GM19397 (cell line): ENCODE data around the gene MYBPC2.

Experiments used
- ATAC-seq: cut with Tn5 transposase; IDR thresholded peaks from one replicate; pipeline ENCODE4 v1.9.1; 2021; ENCODE audit warnings: mild to moderate bottlenecking, moderate library complexity; ENCODE audit not compliant: unreplicated experiment

MYBPC2 gene

DNA sequence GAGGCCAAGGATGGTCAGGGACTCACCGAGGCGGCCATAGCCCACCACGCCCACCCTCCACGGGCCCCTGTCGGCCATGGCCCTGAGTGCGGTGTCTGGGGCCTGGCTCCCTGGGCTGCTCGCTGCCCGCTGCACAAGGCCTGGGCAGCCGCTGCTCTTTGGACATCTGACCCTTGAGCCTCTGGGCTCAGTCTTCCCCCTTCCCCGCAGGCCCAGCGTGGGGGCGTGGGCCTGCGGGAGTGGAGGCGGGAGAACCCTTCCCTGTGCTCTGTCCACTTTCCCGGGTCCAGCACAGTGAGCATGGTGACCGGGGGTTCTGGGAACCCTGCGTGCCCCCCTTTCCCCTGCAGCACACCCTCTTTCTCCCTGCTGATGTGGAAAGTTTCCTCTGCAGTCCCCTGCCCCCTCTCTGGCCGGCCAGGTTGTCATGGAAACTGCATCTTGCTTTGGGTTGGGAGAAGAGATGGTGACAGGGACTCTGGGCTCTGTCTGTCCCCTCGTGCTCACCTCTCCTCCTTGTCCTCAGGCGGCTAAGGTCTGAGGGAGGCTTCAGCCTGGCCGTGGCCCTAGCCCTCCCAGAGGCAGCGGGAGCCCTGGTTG is 81.2 kb downstream of the MYBPC2 start, which contains the start of gene ASPDH:
Gene ASPDH, minus strand, starts transcription at position 168 of the 600 bp plus-strand sequence. Its CDS starts 90 bp downstream, at position 78.
- ATAC-seq, result no peak

DNA sequence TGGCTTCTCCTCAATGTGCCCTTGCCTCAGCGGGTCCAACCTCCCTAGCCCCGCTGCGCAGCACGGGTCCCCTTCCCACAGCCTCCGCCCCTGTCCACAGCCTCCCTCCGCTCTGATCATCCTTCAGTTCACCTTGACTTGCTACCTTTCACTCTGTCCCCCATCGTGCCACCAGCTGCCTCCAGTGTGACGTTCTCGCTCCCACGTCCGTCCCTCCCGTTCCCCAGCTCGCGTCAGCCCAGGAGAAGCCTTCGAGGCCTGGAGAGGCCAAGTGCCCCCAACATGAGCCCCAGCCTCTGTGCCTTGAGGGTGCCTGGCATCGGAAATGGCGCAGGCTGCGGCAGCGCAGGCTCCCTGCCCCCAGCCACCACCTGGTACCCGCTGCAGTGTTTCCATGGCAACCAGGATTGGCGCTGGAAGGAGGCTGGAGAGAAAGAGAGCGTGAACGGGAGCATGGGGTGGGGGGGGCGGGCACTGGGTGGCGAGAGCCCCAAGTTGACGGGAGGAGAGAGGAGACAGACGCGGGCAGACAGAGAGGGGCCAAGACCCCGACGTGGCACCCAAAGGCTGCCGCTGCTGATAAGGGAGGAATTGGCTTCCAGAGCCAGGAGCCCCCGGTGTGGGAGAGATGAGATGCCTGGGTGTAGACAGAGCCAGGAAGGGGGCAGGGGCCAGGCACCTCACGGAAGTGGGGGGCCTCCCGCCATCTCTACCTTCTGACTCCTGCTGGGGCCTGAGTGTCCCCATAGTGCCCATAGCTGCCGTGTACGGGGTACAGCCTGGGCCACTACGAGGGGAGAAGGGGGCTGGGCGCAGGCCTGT is 81.9 kb downstream of the MYBPC2 start:
- no peak for ATAC-seq

DNA sequence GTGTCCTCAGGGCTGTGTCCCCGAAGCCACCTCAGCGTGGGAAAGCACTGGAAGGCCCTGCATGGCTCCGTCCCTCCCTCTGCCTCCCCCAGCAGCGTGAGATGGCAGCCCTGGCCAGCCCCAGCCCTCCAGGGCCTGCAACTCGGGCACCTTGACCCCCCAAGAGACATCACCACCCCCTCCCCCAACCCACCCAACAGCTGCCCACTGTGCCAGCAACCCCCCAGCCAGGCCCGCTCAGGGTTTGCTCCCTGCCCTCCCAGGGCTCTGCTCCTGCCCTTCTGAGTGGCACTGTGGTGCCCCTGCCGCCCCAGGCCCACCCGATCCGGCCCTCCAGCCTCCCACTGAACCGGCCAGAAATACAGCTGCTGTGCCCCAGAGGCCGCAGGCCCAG is 82.5 kb downstream of the MYBPC2 start:
- ATAC-seq, result no peak
